NOMO-1 treated with DMSO at 0.1 percent for 48 hours (cell line): ENCODE data around the gene CAMTA1.

ENCODE experiments used
- DNase-seq: peaks from one replicate; lab custom pipeline; 2025; ENCODE audit not compliant: unreplicated experiment; lab: John Stamatoyannopoulos, UW

The CAMTA1 gene

GRCh38 chr1:7716506-7716905 is 931.3 kb downstream of the CAMTA1 start:
- no peak for DNase-seq

- no peak for DNase-seq
Observed at GRCh38 chr1:7717748-7718368, 932.6 kb downstream of the CAMTA1 start.

GRCh38 chr1:7719468-7720094 is 934.3 kb downstream of the CAMTA1 start:
- no peak for DNase-seq

GRCh38 chr1:7721940-7722669 is 936.9 kb downstream of the CAMTA1 start:
- no peak for DNase-seq

GRCh38 chr1:7722670-7723012 is 937.4 kb downstream of the CAMTA1 start:
- no peak for DNase-seq

GRCh38 chr1:7726623-7727022 is 941.4 kb downstream of the CAMTA1 start:
- no peak for DNase-seq

- DNase-seq = no peak
Observed at GRCh38 chr1:7727809-7728471, 942.7 kb downstream of the CAMTA1 start.

- no peak for DNase-seq
Observed at GRCh38 chr1:7729761-7730160, 944.5 kb downstream of the CAMTA1 start.

- no peak for DNase-seq
Observed at GRCh38 chr1:7732331-7732730, 947.1 kb downstream of the CAMTA1 start.

GRCh38 chr1:7733276-7733675 is 948.0 kb downstream of the CAMTA1 start:
- no peak for DNase-seq

GRCh38 chr1:7738044-7738443 is 952.8 kb downstream of the CAMTA1 start:
- DNase-seq = no peak

GRCh38 chr1:7743346-7743745 is 958.1 kb downstream of the CAMTA1 start:
- DNase-seq = no peak

- no peak for DNase-seq
Observed at GRCh38 chr1:7744882-7745281, 959.6 kb downstream of the CAMTA1 start.

GRCh38 chr1:7745783-7746182 is 960.5 kb downstream of the CAMTA1 start:
- DNase-seq = no peak

- no peak for DNase-seq
Observed at GRCh38 chr1:7747605-7748004, 962.4 kb downstream of the CAMTA1 start.

GRCh38 chr1:7749126-7749525 is 963.9 kb downstream of the CAMTA1 start:
- no peak for DNase-seq

GRCh38 chr1:7751174-7751573 is 965.9 kb downstream of the CAMTA1 start:
- DNase-seq = no peak

- peak; percentile 20 for DNase-seq
Observed at GRCh38 chr1:7752512-7753417, 967.5 kb downstream of the CAMTA1 start.

GRCh38 chr1:7753641-7754040 is 968.4 kb downstream of the CAMTA1 start:
- DNase-seq = peak; percentile 24

GRCh38 chr1:7754234-7754633 is 969.0 kb downstream of the CAMTA1 start:
- no peak for DNase-seq

GRCh38 chr1:7755448-7755847 is 970.2 kb downstream of the CAMTA1 start:
- DNase-seq = no peak
